Gastrocnemius medialis (tissue), 4 donors: ENCODE results near the gene ZBTB44. TPM values are rescaled to one million over a fixed set of nuclear protein-coding genes. Genes with fewer than 3 reads are reported as not detected.
"Not testable (repeated sequence)": the region's sequence is repeated elsewhere in the genome, so short reads cannot be mapped to it uniquely, and the experiment has no call there.

ENCODE experiments used
- ATAC-seq, 2 donors: fragments of 150-250 bp; one replicate each; pipeline ENCODE4 v1.9.1; 2016
- DNase-seq, 2 donors: peaks; one replicate each; pipeline ENCODE4 v3.0.0-alpha.2; 2019
- H3K27ac ChIP-seq, 4 donors: fragments of 200-600 bp; sonication (generic); 1 replicate in 1 of 4; 2 replicates in 3 of 4; pipeline ENCODE4 v1.5.1; 2016 to 2018; ENCODE audit warnings: mild to moderate bottlenecking in 2 of 4, moderate library complexity in 1 of 4
- H3K27me3 ChIP-seq, 3 donors: fragments of 200-600 bp; sonication (generic) in 2 of 3; 1 replicate in 1 of 3; 2 replicates in 2 of 3; pipeline versions ENCODE4 v1.5.1 to v1.6.0; 2016 to 2019; ENCODE audit warnings: mild to moderate bottlenecking in 1 of 3, moderate library complexity in 1 of 3
- H3K36me3 ChIP-seq, 2 donors: fragments of 200-600 bp; sonication (generic) in 1 of 2; one replicate each; pipeline ENCODE4 v1.5.1; 2017 to 2018
- H3K4me1 ChIP-seq, 2 donors: fragments of 200-600 bp; sonication (generic) in 1 of 2; one replicate each; pipeline ENCODE4 v1.5.1; 2016 to 2017; ENCODE audit warnings: mild to moderate bottlenecking in 2 of 2
- H3K4me3 ChIP-seq, 4 donors: fragments of 200-600 bp; sonication (generic) in 3 of 4; 1 replicate in 1 of 4; 2 replicates in 3 of 4; pipeline ENCODE4 v1.5.1; 2016 to 2019; ENCODE audit warnings: mild to moderate bottlenecking in 2 of 4
- H3K9me3 ChIP-seq, 3 donors: fragments of 200-600 bp; sonication (generic) in 2 of 3; 1 replicate in 1 of 3; 2 replicates in 2 of 3; pipeline ENCODE4 v1.5.1; 2016 to 2019
- CTCF ChIP-seq, 5 experiments: fragments of 450-650 bp in 3 of 5; fragments of 200-600 bp in 2 of 5; sonication (generic) in 2 of 5; IDR thresholded peaks in 4 of 5; conservative IDR thresholded peaks in 1 of 5; 1 replicate in 4 of 5; 2 replicates in 1 of 5; pipeline ENCODE4 v1.5.1; 2016 to 2019; ENCODE audit warnings: antibody characterized with exemption in 5 of 5, mild to moderate bottlenecking in 3 of 5, moderate library complexity in 3 of 5
- POLR2A ChIP-seq, 2 donors: fragments of 450-650 bp; IDR thresholded peaks; one replicate each; pipeline ENCODE4 v1.6.1; 2017; ENCODE audit warnings: antibody characterized with exemption in 2 of 2, mild to moderate bottlenecking in 2 of 2, moderate library complexity in 2 of 2
- in situ Hi-C, 4 donors: fragments of 200-750 bp; cut with MboI; loops; one replicate each; pipeline versions ENCODE4 v1.15.0 to v1.8.0; 2017; ENCODE audit warnings: low sequenced_read_pairs in 4 of 4
- intact Hi-C: fragments of 100-400 bp; cut with DNase I; formaldehyde crosslinking; loops from one replicate; pipeline ENCODE4 v1.15.1; 2023; ENCODE audit warnings: low total_unique reads
- total RNA-seq, 4 donors: library from RNA; depleted of rRNA; stranded (reverse); fragments of >200 nt; gene quantifications; one replicate each; pipeline versions ENCODE4 v1.1.0 to v1.2.3, GENCODE V29; 2016

Gene ZBTB44
- total RNA-seq, 4 donors from 2014 or later: 57.4 to 108 (median 68.8) TPM

GRCh38 chr11:130299978-130300377 lies 14.7 kb downstream of the ZBTB44 start:
- no peak for TF ChIP-seq POLR2A (IDR thresholded peaks at IDR 0.05)
- TF ChIP-seq CTCF (IDR thresholded peaks at IDR 0.05 in 4 of 5, conservative IDR thresholded peaks at IDR 0.05 in 1 of 5): no peak
- Histone ChIP-seq H3K4me3 (no peak overlapping the region), H3K9me3 (no peaks in the 10 kb centered on the region), H3K36me3 (no peaks in the 10 kb centered on the region), H3K27ac (peak overlapping the region; percentile 66 to 81 (median 78)), H3K4me1 (peaks cover 27 to 39% of the 10 kb centered on the region in 2 donors), H3K27me3 (no peaks in the 10 kb centered on the region)
- ATAC-seq: no peak
- DNase-seq: no peak
- in situ Hi-C loops (no loop called here), intact Hi-C loops (no loop called here)

- Histone ChIP-seq H3K4me1 (peaks cover 5 to 18% of the 10 kb centered on the region in 2 donors), H3K27me3 (no peaks in the 10 kb centered on the region), H3K4me3 (no peak overlapping the region), H3K36me3 (no peaks in the 10 kb centered on the region), H3K9me3 (no peaks in the 10 kb centered on the region), H3K27ac (no peak overlapping the region)
- DNase-seq (no peak), ATAC-seq (no peak)
- TF ChIP-seq POLR2A (IDR thresholded peaks at IDR 0.05) (no peak), CTCF (IDR thresholded peaks at IDR 0.05 in 4 of 5, conservative IDR thresholded peaks at IDR 0.05 in 1 of 5) (no peak)
- in situ Hi-C loops: no loop called here
- intact Hi-C loops: no loop called here
Observed at GRCh38 chr11:130295657-130296056, 19.1 kb downstream of the ZBTB44 start.

- TF ChIP-seq CTCF (IDR thresholded peaks at IDR 0.05 in 4 of 5, conservative IDR thresholded peaks at IDR 0.05 in 1 of 5) (no peak), POLR2A (IDR thresholded peaks at IDR 0.05) (no peak)
- Histone ChIP-seq H3K27me3 (no peaks in the 10 kb centered on the region), H3K27ac (no peak overlapping the region), H3K36me3 (peaks cover 0 to 4% of the 10 kb centered on the region in 2 donors), H3K9me3 (no peaks in the 10 kb centered on the region), H3K4me3 (no peak overlapping the region), H3K4me1 (no peaks in the 10 kb centered on the region)
- in situ Hi-C loops: no loop called here
- ATAC-seq (no peak), DNase-seq (no peak)
- intact Hi-C loops: no loop called here
Observed at GRCh38 chr11:130282111-130282510, 32.6 kb downstream of the ZBTB44 start.

GRCh38 chr11:130281341-130281740 lies 33.4 kb downstream of the ZBTB44 start:
- H3K27ac ChIP-seq, intact Hi-C loops, H3K9me3 ChIP-seq, H3K4me1 ChIP-seq, DNase-seq, H3K27me3 ChIP-seq, ATAC-seq, in situ Hi-C loops, H3K36me3 ChIP-seq, H3K4me3 ChIP-seq: not testable (repeated sequence)

GRCh38 chr11:130279989-130280388 lies 34.7 kb downstream of the ZBTB44 start:
- no peak for DNase-seq
- no peak overlapping the region for H3K4me3 ChIP-seq
- intact Hi-C loops: no loop called here
- H3K4me1 ChIP-seq: no peaks in the 10 kb centered on the region
- H3K9me3 ChIP-seq: no peaks in the 10 kb centered on the region
- no peaks in the 10 kb centered on the region for H3K27me3 ChIP-seq
- no peak overlapping the region for H3K27ac ChIP-seq
- TF ChIP-seq CTCF (IDR thresholded peaks at IDR 0.05 in 4 of 5, conservative IDR thresholded peaks at IDR 0.05 in 1 of 5) (no peak), POLR2A (IDR thresholded peaks at IDR 0.05) (no peak)
- ATAC-seq: no peak
- H3K36me3 ChIP-seq: peaks cover 0 to 4% of the 10 kb centered on the region in 2 donors
- in situ Hi-C loops: no loop called here
